Activated gamma-delta T cell (primary cell): Measurements from ENCODE around the gene PAQR4.
"Not testable (repeated sequence)": the region's sequence is repeated elsewhere in the genome, so short reads cannot be mapped to it uniquely, and the experiment has no call there.

ENCODE experiments used
- DNase-seq: peaks from one replicate; lab custom pipeline; 2025; lab: John Stamatoyannopoulos, UW
- total RNA-seq, 2 donors: gene quantifications; one replicate each; lab custom pipeline; 2026; lab: John Stamatoyannopoulos, UW

Gene PAQR4
- total RNA-seq = 3.2 to 8.2 reads per million in 2 donors

DNA sequence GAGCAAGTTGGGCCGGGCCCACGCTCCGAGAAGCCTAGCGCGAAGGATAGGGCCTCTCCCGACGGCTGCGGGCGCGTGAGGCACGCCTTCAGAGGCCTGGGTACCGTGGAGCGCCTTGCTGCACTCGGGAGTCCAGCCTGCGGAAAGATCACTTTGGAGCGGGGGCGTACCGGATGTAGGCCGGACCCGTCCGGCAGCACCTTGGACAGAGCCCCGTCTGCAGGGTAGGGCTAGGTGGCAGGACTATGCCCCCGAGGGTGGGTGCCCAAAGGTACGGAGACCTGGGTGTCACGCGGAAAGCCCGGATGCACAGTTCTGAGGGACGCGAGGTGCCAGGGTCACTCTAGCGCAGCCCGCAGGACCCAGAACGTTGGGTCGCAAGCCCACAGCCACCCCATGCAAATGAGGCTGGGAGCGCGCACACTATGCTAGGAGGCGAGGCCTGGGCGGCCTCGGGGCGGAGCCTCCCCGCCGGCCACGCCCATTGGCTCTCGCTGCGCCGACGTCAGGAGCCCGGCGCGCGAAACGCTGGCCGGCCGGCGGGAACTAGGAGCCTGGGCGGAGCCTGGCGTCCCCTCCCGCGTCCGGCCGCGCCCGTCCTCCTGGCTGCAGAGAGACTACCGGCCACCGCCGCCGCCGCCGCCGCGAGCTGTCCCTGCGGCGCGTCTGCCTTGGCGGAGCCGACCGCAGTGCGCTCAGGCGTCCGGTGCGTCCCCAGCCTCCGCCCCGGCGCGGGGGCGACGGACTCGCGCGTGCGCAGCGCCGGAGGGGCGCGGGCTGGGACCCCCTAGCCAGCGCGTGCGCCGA, at the start of gene PAQR4:
Gene PAQR4, plus strand, starts transcription at position 611 of the 807 bp plus-strand sequence. CDS start 327 bp downstream, outside the sequence.
- peak; percentile 63 for DNase-seq

DNA sequence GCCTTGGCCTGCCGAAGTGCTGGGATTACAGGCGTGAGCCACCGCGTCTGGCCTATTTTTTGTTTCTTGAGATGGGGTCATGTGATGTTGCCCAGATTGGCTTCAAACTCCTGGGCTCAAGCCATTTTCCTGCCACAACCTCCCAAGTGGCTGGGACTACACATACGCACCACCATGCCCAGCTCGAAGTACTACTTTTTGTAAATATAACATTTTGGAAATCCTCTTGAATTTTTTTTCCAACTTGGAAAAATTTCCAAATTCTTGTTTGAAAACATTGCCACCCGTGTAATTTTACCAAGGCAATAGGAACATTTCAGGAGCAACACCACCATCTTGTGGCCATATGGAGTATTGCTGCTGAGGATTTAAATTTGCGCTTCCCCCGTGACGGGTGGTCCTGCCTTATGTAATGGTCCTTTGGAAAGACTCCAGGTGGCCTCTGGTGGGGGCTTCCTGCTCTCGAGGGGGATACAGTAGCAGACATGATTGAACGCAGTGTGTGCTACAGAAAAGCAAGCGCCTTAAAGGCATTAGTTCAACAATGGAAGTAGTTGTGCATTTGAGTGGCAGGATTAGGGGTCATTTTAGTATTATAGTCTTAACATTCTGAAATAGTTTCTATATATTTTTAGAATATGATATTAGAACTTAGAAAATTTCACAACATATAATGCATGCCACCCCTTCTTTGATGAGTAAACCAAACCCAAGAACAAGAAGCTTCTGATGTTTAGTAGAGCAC, 49.5 kb upstream of the PAQR4 start:
- no peak for DNase-seq

DNA sequence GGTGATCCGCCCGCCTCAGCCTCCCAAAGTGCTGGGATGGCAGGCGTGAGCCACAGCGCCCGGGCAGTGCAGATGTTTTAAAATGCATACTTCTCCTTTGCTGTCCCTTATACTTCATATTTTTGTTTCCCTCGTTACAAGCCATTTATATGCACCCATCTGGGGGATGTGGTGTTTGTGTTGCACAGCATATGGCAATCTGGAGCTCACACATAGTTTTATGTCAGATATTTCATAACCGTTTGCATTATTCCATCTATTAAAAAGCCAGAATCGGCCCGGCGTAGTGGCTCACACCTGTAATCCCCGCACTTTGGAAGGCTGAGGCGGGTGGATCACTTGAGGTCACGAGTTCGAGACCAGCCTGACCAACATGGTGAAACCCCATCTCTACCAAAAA, 45.7 kb upstream of the PAQR4 start:
- DNase-seq = no peak

DNA sequence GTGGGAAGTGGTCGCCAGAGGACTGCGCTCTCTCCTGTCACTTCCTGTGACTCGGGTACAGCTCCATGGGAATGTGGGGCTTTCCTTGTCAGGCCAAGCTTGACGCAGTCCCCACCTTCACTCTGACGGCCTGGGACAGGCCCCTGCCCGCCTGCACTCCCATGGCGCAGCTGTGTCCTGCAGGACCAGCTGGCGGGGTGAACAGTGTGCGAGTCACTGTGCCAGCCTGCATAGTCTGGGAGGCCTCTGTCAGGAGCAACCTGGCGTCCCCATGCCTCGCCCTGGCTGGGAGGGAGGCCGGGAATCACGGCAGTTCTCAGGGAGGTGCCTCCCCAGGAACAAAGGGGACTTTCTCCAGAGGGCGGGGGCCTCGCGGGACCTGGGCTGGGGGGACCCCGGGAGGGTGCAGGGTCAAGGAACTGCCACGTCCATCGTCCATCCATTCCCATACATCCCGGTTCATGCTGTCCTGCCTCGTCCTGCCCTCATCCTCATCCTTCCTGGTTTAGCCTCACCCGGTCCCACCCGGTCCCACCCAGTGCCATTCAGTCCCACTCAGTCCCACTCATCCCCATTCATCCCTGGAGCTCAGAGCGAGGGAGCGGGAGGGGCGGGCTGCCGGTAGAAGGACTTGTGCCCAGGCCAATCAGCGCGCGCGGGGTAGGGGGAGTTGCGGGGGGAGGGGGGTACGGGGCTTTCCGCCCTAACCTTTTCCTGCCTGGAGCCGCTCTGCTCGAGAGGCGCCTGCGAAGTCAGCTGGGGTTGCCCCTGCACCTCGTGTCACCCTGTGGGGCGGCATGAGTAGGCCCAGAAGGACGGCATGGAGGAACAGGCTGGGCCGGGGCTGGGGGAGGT, 44.0 kb upstream of the PAQR4 start:
- DNase-seq = no peak

DNA sequence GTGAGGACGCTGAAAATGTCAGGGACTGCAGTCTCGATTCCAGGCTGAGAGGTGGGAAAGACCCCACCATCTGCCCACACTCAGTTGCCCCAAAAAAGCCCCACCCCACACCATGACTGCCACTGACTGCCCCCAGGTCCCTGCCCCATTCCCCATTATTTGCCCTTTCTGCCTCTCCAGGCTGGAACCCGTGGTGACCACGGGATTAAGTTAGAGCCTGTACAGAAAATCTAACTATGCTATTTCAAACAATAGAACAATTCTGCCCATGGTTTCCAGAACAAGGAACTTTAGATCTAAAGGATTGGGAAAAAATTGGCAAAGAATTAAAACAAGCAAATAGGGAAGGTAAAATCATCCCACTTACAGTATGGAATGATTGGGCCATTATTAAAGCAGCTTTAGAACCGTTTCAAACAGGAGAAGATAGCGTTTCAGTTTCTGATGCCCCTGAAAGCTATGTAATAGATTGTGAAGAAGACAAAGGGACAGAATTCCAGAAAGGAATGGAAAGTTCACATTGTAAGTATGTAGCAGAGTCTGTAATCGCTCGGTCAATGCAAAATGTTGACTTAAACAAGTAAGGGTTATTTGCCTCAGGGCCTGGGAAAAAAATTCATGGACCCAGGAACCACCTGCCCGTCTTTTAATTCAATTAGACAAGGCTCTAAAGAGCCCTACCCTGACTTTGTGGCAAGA, 43.0 kb upstream of the PAQR4 start:
- DNase-seq = no peak

DNA sequence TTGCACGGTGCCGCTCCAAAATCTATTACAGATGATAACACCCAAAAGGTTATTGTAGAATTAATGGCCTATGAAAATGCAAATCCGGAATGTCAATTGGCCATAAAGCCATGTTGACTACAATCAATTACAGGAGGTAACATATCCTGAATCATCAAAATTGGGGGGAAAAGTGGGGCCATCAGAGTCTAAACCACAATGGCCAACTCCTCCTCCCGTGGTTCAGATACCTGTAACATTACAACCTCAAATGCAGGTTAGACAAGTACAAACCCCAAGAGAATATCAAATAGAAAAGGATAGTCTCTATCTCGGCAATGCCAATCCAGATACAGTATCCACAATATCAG, 42.5 kb upstream of the PAQR4 start:
- DNase-seq = no peak

DNA sequence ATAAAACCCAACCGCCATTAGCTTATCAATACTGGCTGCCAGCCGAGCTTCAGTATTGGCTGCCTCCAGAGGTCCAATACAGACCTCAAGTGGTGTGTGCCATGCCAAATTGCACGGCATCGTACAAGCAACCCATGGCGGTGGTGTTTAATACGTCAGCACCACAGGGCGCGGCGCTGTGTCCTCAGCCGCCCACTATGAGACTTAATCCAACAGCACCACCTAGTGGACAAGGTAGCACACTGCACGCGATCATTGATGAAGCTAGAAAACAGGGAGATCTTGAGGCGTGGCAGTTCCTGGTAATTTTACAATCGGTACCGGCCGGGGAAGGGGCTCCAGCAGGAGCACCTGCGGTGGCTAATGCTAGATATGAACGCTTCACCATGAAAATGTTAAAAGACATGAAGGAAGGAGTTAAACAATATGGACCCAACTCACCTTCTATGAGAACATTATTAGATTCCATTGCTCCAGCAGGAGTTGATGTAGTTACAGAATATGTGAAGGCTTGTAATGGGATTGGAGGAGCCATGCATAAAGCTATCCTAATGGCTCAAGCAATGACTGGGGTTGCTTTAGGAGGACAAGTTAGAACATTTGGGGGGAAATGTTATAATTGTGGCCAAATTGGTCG, 42.0 kb upstream of the PAQR4 start:
- peak; percentile 45 for DNase-seq

DNA sequence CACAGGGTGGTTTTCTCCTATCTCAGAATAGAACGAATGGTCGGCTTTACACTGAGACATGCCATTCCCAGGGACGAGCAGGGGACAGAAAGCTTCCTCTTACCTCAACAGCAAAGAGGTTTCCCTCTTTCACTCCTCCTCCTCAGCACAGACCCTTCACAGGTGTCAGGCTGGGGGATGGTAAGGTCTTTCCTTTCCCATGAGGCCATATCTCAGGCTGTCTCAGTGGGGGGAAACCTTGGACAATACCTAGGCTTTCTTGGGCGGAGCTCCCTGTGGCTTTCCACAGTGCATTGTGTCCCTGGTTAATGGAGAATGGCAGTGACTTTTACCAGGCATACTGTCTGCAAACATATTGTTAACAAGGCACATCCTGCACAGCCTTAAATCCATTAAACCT, 41.0 kb upstream of the PAQR4 start:
- not testable (repeated sequence) for DNase-seq

DNA sequence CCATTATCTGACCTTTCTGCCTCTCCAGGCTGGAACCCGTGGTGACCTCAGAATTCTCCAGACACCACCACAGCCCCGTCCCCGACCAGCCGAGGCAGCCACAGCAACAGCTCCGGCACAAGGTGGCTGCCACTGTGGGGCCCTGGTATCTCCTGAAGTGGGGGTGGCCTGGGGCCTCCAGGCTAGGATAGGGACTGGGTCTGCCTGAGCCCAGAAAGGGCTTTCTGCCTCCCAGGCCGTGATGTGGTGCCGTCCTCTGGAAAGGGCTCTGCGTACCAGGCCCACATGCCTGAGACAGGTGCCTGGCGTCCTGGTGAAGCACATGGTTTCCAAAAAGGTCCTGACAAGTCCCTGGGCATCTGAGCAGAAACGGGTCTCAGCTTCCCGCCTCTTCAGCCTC, 40.4 kb upstream of the PAQR4 start:
- no peak for DNase-seq

DNA sequence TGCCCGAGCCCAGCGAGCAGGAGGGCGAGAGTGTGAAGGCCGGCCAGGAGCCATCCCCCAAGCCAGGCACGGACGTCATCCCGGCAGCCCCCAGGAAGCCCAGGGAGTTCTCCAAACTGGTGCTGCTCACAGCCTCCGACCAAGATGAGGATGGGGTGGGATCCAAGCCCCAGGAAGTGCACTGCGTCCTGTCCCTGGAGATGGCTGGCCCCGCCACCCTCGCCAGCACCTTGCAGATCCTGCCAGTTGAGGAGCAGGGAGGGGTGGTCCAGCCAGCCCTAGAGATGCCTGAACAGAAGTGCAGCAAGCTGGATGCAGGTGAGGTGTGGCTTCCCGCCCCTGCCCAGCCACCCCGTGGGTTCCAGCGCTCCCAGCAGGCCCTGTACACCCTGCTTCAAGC, 39.5 kb upstream of the PAQR4 start:
- no peak for DNase-seq

DNA sequence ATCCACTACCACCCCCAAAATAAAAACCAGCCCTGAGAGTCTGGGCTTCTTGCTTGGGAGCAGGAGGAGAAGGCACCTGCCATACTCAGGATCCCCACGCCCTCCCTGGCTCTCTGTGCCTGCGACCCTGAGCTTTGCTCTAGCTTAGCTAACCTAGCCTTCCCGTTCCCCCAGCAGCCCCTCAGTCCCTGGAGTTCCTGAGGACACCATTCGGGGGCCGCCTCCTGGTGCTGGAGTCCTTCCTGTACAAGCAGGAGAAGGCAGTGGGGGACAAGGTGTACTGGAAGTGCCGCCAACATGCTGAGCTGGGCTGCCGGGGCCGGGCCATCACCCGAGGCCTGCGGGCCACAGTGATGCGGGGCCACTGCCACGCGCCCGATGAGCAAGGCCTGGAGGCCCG, 38.9 kb upstream of the PAQR4 start:
- DNase-seq = no peak

DNA sequence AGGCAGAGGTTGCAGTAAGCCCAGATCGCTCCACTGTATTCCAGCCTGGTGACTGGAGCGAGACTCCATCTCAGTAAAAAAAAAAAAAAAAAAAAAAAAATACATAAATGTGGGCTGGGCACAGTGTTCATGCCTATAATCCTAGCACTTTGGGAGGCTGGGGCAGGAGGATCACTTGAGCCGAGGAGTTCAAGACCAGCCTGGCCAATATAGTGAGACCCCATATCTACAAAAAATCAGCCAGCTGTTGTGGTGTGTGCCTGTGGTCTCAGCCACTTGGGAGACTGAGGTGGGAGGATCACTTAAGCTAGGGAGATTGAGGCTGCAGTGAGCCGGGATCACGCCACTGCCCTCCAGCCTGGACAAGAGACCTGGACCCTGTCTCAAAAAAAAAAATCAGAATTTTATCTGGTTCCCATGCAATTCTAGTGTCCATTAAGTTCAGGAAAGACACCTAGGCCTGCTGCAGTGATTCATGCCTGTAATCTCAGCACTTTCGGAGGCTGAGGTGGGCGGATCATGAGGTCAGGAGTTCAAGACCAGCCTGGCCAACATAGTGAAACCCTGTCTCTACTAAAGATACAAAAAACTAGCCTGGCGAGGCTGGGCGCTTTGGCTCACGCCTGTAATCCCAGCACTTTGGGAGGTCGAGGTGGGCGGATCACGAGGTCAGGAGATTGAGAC, 37.8 kb upstream of the PAQR4 start:
- not testable (repeated sequence) for DNase-seq

DNA sequence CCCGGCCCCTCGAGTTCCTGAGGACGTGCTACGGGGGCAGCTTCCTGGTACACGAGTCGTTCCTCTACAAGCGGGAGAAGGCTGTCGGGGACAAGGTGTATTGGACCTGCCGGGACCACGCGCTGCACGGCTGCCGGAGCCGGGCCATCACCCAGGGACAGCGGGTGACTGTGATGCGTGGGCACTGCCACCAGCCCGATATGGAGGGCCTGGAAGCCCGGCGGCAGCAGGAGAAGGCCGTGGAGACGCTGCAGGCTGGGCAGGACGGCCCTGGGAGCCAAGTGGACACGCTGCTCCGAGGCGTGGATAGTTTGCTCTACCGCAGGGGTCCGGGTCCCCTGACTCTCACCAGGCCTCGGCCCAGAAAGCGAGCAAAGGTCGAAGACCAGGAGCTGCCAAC, 36.0 kb upstream of the PAQR4 start:
- no peak for DNase-seq

DNA sequence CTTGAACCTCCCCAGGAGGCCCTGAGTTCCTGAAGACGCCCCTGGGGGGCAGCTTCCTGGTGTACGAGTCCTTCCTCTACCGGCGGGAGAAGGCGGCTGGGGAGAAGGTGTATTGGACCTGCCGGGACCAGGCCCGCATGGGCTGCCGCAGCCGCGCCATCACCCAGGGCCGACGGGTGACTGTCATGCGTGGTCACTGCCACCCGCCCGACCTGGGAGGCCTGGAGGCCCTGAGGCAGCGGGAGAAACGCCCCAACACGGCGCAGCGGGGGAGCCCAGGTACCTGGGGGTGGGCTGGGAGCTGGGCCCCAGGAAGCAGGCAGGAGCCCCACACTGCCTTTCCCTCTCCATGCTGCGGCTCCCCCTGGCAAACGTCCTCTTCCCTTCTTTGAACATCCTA, 35.4 kb upstream of the PAQR4 start:
- DNase-seq = no peak

DNA sequence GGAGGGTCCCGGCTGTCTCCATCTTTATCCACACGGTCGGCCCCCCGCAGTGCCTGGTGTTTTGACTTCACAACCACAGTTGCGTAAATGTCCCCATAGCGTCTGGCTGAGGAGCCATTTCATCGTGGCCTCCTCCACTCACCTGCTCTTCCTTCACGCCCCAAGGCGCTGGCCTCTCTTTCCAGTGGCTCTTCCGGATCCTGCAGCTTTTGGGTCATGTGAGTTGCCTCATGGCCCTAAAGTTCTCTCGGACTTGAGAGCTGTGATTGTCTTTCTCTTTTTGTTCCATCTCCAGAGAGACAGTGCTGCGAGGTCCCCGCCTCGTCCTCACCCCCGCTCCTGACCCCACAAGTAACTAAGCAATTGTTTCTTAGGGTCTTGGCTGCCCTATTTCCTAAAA, 34.7 kb upstream of the PAQR4 start:
- no peak for DNase-seq

DNA sequence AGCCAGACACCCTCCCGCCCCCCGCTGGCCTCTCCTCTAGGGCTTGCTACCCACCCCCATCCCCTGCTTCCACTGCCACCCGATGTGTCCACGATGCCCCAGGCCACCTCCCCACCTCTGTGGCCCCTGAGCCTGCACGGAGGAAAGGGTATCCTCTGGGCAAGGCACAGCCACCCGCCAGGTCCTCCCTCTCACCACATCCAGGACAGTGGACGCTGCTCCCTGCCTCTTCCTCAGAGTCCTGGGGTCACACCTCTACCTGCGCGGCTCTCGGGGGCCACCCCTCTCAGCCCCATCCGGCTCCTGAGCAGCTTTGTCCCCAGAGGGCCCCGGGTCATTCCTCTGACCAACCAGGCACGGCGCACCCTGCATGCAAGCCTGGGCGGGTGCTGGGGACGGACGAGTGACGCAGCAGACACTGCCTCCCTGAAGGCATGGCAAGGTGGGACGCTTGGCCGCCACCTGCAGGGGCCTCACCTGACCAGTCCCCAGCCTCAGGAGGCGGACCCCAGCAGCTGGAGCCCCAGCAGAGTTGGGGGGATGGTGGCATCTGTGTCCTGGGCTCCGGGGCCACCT, 32.6 kb upstream of the PAQR4 start:
- DNase-seq = no peak

DNA sequence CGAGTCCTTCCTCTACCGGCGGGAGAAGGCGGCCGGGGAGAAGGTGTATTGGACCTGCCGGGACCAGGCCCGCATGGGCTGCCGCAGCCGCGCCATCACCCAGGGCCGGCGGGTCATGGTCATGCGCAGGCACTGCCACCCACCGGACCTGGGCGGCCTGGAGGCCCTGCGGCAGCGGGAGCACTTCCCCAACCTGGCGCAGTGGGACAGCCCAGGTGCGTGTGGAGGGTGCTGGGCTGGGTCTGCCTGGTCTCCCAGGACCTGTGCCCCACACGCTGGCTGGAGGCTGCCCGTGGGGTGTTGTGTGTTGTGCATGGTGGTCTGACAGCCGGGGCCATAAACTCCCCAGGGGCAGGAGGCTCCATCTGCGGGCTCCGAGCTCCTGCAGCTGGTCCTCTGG, 32.0 kb upstream of the PAQR4 start:
- DNase-seq = no peak

DNA sequence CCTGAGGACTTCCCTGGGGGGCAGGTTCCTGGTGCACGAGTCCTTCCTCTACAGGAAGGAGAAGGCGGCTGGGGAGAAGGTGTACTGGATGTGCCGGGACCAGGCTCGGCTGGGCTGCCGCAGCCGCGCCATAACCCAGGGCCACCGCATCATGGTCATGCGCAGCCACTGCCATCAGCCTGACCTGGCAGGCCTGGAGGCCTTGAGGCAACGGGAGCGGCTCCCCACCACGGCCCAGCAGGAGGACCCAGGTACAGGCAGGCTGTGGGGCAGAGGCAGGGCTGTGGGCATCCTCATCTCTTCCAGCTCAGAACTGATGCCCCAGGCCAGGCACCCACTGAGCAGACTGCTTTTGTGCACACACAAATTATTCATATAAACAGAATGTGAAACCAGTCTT, 30.9 kb upstream of the PAQR4 start:
- no peak for DNase-seq

DNA sequence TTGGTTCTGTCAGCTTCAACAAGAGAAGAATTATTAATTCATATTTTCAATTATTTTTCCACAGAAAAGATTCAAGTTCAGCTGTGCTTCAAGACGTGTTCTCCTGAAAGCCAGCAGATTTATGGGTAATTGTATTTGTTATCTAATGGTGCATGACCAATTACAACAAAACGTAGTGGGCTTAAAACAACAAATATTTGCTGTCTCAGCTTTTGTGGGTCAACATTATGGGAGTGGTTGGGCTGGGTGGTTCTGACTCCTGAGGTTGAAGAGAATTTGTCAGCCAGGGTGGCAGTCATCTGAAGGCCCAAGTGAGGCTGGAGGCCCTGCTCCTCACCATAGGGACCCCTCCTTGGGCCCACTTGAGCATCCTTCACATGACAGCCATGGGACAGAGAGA, 29.2 kb upstream of the PAQR4 start:
- DNase-seq = no peak

DNA sequence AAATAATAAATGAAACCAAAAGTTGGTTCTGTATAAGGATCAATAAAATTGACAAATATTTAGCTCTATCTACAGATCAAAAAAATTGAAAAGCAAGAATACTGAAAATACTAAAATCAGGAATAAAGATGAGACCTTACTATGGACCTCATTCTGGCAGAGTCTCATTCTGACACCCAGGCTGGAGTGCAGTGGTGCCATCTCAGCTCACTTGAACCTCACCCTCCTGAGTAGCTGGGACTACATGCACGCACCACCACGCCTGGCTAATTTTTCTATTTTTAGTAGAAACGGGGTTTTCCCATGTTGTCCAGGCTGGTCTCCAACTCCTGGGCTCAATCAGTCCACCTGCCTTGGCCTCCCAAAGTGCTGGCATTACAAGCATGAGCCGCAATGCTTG, 27.1 kb upstream of the PAQR4 start:
- no peak for DNase-seq
